Epithelial cell of prostate (primary cell): ENCODE results near the gene TFCP2L1.

ENCODE experiments used
- DNase-seq: peaks from one replicate; pipeline ENCODE4 v3.0.0-alpha.2; 2011; ENCODE audit warnings: low read depth, low spot score
- H3K27ac ChIP-seq: fragments of 450-650 bp; 2 replicates; pipeline ENCODE4 v1.5.1; 2017; ENCODE audit warnings: mild to moderate bottlenecking

The TFCP2L1 gene

DNA sequence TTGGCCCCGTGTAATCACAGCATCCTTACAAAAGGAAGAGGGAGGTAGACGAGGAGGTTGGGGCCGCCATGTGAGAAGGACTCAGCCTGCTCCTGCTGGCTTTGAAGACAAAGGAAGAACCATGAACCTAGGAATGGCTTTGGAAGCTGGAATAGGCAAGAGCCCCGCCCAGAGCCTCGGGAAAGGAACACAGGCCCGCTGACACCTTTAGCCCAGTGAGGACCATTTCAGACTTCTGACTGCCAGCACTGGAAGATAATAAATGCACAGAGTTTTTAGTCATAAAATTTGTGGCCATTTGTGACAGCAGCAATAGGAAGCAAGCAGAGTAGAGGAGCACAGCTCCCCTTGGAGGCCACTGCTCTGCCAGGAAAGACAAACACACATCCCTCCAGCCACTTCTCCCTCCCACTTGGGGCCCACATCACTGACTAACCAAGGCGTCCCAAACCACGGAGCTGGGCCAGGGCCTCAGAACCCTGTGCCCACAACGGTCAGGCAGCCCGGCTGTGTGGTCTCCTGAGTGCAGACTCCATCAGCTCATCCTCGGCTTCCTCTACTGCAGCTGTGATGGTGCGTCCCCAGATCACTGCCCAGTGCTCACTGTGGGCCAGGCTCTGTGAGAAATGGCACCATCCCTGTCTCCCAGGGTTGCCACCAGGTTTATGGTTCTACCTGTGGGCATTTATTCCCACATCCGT lies 39.7 kb downstream of the TFCP2L1 start:
- DNase-seq, result no peak

DNA sequence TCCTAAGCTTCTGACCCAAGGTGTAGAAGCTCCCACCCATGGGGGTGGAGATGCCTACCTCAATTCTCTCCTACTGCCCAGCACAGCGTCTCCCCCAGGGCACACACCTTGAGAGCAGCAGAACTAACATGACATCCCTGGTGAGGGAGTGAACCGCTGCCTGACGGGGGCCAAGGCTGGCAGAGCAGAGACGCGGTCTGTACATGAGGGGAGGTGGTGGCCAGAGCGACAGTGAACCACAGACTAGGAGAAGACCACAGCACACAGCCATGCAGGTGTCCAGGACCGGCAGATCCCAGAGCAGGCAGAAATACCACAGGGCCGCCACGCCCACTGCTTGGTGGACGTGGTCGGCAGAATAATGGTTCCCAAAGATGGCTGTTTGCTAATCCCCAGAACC lies 40.4 kb downstream of the TFCP2L1 start:
- no peak overlapping the region for H3K27ac ChIP-seq
- no peak for DNase-seq

More for the DNA sequence above, 39.7 kb downstream of the TFCP2L1 start:
- no peak overlapping the region for H3K27ac ChIP-seq

DNA sequence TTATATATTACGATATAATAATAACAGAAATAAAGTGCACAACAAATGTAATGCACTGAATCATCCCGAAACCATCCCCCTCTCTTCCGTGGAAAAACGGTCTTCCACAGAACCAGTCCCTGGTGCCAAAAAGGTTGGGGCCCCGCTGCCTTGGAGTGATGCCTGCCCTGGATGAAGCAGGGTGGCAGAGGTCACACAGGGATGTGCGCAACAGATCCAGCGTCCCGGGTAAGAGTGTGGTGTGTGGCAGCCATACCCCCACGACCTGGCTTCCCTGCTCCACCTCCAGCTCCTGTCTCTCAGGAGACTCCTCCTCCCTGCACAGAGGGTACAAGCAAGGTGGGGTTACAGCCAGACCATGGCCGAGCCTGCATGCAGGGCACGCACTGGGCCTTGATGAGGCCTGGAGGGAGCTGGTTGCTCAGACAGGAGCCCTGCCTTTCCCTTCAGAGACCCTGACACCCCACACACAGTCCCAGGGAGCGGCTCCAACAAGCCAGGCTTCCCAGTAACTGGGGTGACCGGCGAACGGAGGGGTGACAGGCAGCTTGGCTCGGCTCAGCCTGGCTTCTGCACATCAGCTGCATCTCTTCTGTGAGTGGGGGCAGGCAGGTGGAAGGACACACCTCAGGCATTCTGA lies 41.1 kb downstream of the TFCP2L1 start:
- DNase-seq, result no peak
- H3K27ac ChIP-seq, result no peak overlapping the region

DNA sequence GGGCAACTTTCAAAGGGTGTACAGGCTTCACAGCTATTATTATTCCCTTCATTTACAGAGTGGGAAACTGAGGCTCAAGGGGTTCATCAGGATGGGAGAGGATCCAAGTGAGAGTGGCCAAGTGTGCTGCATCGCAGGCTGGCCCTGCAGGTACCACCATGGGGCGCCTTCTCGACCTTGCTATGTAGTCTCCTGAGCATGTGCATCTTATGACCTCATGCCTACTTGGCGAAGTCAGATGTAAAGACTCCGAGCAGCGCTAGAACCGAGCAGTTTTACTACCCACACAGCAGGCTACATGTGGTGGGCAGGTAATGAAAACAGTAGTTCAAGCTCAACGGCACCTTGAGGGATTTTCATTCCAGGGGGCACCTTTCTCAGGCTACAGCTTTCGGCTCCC lies 42.0 kb downstream of the TFCP2L1 start:
- no peak overlapping the region for H3K27ac ChIP-seq
- no peak for DNase-seq

DNA sequence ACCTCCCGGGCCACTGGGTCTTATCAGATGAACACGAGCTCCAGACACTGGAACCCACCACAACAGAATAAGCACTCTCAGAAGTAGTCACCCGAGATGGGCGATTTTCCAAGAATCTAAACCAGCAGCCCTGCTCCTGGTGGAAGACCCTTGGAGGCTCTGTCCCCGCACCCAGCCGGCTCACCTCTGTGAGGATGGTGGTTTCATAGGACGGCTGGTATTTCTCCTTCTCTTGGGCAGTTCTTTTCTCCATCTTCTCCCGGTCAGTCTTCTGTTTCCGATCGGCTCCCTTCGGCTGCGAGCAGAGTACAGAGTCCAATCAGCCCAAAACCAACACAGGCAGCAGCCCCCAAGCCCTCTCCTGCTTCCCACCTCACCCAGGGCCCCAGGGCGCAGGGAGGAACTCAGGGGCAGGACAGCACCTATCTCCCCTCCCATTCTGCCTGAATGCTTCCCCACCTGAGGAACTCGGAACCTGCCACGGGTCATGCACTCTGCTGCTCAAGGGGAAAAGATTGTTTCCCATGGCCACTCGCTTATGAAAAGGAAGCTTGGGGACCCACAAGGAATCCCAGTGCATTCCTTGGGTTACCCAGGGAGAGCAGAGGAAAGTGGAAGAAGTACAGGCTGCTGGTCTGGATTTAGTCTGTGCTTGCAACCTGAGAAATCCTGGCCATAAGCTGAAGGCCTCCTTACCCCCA lies 42.7 kb downstream of the TFCP2L1 start:
- no peak overlapping the region for H3K27ac ChIP-seq
- DNase-seq, result no peak

DNA sequence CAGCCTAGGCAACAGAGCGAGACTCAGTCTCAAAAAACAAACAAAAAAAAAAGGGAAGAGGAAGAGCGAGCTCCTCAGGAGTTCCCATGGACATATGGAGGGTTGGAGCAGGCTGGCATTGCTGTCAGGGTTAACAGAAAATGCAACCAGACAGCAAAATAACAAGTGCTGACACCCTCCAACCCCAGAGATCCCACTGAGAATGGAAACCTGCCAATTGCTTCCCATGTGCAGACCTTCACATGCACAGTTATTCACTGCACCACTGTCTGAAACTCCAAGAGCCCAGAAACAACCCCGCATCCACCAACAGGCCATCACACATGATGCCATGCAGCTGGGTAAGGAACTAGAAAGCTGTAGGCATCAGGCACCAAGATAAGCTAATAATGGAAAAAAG lies 43.5 kb downstream of the TFCP2L1 start:
- no peak overlapping the region for H3K27ac ChIP-seq
- DNase-seq, result no peak

DNA sequence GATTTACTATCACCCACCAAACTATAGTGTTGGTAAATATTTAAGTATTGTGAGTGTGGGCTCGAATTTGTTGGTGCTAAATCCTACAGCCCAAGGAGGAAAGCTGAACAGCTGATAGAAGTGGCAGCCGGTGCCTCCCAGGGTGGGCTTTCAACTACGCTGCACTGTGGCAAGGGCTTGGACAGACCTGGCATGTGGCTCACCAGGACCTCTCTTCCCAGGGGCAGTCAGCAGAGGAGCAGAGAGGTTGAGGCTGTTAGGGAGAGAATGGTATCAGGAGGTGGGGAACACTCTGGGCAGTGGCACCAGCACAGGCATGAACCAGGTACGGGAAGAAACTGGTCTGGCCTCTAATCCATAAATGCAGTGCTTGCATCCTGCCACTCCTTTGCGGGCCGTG lies 44.6 kb downstream of the TFCP2L1 start:
- DNase-seq, result no peak
- H3K27ac ChIP-seq, result no peak overlapping the region

DNA sequence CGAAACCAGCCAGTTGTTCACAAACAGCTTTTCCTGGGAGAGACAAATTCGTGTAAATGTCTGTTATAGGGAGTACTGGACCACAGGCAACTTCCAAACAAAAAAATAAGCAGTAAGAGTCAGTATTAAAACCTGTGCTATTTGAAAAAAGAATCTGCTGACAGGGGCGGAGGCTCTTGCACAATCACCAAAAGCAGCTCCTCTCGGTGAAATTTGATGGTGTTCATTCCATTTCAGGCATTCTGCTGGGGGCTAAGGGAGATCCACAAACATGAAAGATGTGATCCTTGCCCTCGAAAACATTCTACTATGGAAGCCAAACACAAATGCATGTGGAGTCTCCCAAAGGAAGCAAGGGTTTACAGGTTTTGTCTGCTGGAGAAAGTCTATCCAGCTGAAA lies 45.0 kb downstream of the TFCP2L1 start:
- DNase-seq, result no peak
- no peak overlapping the region for H3K27ac ChIP-seq

DNA sequence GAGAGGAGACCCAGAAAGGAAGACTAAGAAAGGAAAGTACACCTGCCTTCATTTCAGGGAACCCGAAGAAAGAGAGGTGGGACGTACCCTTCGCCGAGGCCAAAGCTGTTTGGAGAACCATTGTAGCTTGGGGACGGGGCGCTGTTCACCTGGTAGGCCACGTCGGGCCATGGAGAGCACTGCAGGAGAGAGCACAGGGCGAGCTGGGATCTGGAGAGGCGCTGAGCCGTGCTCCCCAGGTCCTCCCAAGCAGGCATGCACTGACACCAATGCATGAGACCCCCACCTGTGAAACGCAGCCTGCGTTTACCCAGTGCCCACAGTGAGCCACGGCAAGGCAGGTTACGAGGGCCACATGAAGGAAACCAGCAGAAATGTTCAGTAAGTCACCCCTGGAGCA lies 45.5 kb downstream of the TFCP2L1 start:
- no peak for DNase-seq
- no peak overlapping the region for H3K27ac ChIP-seq

DNA sequence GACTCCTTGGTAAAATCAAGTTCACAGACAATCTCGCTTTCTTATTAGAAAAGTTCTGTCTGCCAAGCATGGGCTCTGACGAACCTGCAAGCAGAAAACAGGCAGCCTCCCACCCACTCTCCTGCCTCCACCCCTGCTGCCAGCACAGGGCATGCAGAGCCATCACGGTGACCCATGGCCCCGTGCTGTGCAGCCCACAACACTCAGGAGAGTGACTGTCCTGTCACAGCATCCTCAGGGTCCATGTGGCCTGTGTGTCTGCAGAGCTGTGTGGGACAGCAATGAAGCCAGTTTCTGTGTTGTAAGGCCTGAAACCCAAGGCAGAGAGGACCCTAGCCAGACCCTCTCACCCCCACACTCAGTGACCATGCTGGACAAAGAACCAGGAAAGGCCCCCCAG lies 46.2 kb downstream of the TFCP2L1 start:
- DNase-seq, result no peak
- no peak overlapping the region for H3K27ac ChIP-seq

DNA sequence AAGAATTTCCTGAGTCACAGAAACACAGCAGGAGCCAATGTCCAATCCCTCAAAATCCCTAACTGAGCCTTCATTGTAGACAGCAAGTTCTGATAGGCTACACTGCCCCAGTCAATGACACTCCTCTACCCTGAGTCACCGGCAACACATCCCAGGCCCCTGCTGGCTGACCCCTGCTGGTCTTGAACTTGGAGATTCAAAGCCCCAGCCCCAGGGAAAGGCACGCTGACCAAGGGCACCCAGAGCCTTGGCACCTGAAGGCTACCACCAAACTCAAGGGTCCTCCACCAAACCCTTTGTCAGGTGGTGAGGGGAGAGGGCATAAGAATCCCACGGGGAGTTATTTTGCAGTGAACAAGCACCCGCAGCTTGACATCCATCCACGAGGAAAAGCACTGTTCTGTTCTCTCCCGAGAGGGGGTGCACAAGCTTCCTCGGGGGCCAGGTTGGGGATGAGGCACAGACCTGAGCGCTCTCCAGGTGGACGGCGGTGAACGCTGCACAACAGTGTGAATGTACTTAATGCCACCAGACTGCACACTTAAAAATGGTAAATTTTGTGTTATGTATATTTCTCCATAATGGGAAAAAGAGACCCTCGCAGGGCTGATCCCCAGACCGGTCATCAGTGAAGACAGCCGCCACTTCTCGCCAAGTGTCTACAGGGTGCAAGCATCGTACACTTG lies 46.9 kb downstream of the TFCP2L1 start:
- no peak overlapping the region for H3K27ac ChIP-seq
- no peak for DNase-seq

DNA sequence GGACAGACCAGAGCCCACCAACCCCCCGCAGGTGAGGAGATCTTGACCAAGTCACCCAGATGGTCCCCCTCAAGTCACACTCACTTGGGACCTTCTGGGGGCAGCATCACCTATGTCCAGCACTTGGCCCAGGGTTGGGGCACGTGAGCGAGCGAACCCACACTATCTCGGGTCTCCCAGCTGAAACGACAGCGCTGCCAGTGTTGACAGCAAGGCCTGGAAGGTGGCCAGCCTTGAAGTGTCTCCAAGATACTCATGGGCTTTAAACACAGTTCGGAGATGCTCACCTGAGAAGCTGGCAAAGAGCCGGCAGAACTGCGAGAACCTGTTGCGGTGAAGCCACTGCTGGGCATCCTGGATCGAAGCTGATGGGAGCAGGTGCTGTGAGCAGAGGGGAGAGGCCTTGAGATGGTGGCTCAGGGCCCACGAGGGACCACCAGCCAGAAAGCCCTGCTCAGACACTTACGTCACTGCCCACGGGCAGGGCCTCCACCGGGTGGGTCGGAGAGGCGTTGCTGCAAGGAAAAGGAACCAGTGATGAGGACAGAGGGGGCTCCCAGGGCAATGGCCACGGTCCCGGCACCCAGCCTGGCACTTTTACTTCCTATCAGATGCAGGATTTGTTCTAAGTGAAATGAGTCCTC lies 47.5 kb downstream of the TFCP2L1 start:
- no peak overlapping the region for H3K27ac ChIP-seq
- no peak for DNase-seq

DNA sequence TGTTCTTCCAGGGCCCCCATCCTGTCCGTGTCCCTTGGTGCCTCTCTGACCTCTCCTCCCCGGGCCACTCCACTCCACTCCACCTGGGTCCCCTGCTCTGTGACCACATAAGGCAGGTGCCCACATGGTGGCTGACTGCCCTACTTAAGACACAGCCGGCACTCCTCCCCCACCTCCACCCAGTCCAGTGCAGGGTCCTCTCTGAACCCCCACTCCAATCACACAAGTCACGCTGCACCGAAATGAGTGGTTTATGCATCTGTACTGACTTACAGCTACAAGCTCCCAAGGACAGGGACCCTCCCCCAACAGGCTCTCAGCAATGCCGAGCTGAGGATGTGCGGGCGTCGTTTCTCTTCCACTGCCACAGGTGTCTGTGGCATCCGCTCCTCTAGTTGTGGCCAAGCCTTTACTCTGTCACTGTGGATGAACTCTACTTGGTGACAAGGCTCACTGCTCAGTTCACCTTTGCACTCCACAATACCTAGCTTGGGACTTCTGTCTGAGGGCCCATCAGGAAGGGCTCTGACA lies 48.3 kb downstream of the TFCP2L1 start:
- H3K27ac ChIP-seq, result no peak overlapping the region
- no peak for DNase-seq

DNA sequence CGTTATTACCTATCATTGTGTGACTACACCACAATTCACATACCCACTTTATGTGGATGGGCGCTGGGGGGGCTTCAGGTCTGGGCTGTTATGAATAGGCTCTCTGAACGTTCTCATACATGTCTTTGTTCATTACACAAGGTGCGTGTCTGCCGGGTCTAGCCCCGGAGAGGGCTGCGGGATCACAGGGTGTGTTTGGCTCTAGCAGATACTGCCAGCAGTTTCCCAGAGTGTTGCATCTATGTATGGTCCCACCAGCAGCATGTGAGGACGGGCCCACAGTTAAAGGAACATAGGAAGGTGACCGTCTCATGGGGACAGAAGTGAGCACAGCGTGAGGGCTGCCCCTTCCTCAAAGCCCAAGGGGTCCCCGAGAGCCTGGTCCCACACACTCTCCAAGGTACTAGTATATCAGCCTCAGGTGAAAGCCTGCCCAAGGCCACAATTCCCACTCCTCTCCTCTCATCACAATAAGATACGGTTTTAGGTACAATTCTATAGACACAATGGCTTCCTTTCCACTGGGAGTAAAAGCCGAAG lies 48.8 kb downstream of the TFCP2L1 start:
- DNase-seq, result no peak
- H3K27ac ChIP-seq, result no peak overlapping the region

DNA sequence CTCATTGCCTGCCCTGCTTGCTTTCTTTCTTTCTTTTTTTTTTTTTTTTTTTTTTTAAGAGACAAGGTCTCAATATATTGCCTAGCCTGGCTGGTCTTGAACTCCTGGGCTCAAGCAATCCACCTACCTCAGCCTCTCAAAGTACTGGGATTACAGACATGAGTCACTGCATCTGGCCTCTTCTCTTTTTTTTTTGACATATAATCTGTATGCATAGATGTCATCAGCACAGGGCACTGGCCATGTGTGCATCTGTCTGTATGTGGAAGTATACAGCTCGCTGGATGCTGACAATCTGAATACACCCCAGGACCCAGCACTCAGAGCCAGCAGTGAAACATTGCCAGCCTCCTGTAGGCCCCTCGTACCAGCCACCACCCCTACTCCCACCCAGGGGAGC lies 49.5 kb downstream of the TFCP2L1 start:
- no peak for DNase-seq
- H3K27ac ChIP-seq, result no peak overlapping the region

DNA sequence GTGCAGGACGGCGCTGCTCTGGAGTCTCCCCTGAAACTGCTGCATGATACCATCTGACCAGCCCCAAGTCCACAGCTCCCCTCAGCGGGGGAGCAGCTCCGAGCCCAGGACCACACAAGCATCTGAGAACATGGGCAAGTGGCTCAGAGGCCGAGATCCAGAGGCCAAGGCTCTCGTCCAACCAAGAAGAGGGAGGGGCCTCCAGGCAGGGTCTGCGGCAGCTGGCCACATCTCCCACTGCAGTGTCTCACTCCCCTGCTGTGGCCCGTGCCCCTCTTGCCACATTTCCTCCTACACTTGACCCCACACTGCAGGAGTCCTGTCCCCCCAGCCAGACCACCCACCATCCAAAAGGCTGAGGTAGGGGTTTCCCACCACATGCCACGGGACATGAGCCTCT lies 50.2 kb downstream of the TFCP2L1 start:
- no peak overlapping the region for H3K27ac ChIP-seq
- DNase-seq, result no peak

DNA sequence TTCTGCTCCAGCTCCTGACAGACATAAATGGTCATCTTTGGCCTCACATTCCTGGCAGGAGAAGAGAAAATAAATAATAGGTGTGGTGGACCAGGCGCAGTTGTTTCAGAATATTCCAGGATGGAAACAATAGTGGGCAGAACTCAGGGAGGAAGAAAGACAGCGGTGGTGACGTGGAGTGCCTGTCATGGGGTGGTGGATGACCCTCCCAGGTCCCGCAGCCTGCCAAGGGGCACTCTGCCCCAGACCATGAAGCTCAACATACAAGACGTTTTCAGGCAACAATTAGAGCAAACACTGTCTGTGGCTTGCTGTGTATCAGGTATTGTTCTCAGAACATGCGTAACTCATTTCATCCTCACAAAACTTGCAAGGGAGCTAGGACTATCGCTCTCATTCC lies 50.9 kb downstream of the TFCP2L1 start:
- no peak overlapping the region for H3K27ac ChIP-seq
- DNase-seq, result no peak

DNA sequence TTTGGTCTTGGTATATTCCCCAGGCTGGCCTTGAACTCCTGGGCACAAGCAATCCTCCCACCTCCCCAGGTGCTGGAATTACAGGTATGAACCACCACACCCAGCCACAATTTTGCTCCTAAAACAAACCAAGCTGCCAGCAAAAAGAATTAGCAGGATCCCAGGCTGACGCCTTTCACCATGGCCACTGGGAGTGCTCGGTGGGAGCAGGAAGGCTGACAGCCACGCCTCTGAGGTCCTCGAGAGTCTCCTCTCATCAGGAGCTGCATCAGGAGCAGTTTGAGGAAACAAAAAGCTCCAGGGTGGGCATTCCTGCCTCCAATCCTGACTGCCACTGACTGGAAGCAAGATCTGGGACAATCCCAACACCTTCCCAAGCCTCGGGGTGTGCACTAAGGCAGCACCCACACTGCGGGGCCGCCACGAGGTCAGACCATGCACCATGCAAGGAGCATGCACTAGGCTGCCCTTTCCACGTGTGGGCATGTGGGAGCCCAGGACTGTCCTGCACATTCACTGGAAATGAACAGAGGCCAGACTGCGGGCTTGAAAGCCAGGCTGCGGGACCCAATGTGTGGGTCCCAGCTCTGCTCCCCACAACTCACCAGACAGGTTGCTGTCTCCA lies 51.4 kb downstream of the TFCP2L1 start:
- no peak for DNase-seq

DNA sequence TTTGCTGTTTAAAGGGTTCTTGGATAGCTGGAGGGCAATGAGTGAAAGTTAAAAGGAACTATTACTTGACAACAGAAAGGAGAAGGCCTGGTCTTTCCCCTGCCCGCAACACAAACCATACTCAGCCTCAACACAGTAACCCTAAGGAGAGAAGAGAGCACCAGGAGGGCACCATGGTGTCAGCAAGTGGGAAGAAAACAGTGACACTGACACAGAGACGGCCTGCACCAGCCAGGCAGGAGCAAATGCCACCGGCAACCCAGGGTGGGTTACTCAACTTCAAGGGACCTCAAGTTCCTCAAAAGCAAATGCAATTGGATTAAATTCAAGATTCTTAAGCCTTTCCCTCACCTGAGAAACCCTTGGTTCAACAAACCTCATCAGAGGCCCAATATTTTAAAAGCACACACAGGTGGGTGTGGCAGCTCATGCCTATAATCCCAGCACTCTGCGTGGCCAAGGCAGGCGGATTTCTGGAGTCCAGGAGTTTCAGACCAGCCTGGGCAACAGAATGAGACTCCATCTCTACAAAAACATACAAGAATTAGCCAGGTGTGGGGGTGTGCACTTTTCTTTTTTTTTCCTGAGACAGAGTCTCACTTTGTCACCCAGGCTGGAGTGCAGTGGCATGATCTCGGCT lies 52.3 kb downstream of the TFCP2L1 start:
- DNase-seq, result no peak
- H3K27ac ChIP-seq, result no peak overlapping the region

More for the DNA sequence above, 51.4 kb downstream of the TFCP2L1 start:
- no peak overlapping the region for H3K27ac ChIP-seq
